DLD1 (cell line): Measurements from ENCODE around the gene CDK5R2.
"Not testable (repeated sequence)": the region's sequence is repeated elsewhere in the genome, so short reads cannot be mapped to it uniquely, and the experiment has no call there.

ENCODE experiments used
- in situ Hi-C: cut with HindIII; loops from 2 replicates; pipeline ENCODE4 v1.10.0; 2017; ENCODE audit warnings: low sequenced_read_pairs

Gene CDK5R2

GRCh38 chr2:218959141-218959731, at the start of gene CDK5R2:
TSS of gene CDK5R2 (plus strand) at chr2:218959666. CDS start at chr2:218959821, 155 bp downstream.
- in situ Hi-C loops = loop anchor here (5.0 kb wide), 1 partner anchor 52 kb away; no protein-coding TSS in a partner anchor

GRCh38 chr2:218910741-218911140, 48.7 kb upstream of the CDK5R2 start:
- in situ Hi-C loops = no loop called here

- in situ Hi-C loops = no loop called here
Observed at GRCh38 chr2:218920504-218920903, 39.0 kb upstream of the CDK5R2 start.

- in situ Hi-C loops = no loop called here
Observed at GRCh38 chr2:218924757-218925156, 34.7 kb upstream of the CDK5R2 start.

- in situ Hi-C loops = no loop called here
Observed at GRCh38 chr2:218925434-218925833, 34.0 kb upstream of the CDK5R2 start.

GRCh38 chr2:218927422-218927821, 32.0 kb upstream of the CDK5R2 start:
- in situ Hi-C loops = no loop called here

DNA sequence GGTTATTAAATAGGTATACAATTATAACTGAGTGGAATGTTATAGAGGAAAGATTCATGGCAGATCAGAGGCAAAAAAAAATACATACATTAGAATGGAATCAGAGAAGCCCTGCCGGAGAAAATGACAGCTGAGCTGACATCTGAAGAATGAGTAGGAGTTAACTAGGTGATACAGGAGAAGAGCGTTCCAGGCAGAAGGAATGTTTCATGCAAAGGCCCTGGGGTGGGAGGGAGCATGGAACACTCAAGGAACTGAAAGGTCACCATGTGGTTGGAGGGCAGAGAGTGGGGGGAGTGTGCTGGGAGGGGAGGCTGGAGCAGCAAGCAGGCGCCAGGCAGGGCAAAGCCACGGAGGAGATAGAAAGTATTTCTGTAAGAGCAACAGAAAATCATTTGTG, 31.6 kb upstream of the CDK5R2 start:
- in situ Hi-C loops = no loop called here

DNA sequence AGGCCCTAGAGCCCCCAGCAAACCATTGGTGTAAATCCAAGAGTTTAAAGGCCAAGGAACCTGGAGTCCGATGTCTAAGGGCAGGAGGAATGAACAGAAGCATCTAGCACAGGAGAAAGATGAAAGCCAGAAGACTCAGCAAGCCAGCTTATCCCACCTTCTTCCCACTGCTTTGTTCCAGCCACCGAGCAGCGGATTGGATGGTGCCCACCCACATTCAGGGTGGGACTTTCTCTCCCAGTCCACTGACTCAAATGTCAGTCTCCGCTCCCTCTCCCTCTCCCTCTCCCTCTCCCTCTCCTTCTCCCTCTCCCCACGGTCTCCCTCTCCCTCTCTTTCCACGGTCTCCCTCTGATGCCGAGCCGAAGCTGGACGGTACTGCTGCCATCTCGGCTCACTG, 29.0 kb upstream of the CDK5R2 start:
- in situ Hi-C loops = not testable (repeated sequence)

- in situ Hi-C loops = not testable (repeated sequence)
Observed at GRCh38 chr2:218931751-218932150, 27.7 kb upstream of the CDK5R2 start.

- in situ Hi-C loops = no loop called here
Observed at GRCh38 chr2:218944759-218945404, 14.6 kb upstream of the CDK5R2 start.

DNA sequence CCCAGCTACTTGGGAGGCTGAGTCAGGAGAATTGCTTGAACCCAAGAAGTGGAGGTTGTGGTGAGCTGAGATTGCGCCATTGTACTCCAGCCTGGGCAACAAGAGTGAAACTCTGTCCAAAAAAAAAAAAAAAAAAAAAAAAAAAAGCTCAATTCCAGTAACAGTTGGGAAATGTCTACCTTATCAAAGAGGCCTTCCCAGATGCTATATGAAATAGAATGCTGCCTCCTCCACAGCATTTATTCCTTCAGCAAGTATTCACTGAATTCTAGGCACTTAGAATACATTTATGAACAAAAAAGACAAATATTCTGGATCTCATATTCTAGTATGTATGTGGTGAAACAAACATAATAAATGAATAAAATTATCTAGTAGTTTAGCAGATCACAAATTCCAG, 12.8 kb upstream of the CDK5R2 start:
- in situ Hi-C loops = no loop called here

- in situ Hi-C loops = no loop called here
Observed at GRCh38 chr2:218952160-218952559, 7.3 kb upstream of the CDK5R2 start.

GRCh38 chr2:218953366-218953954, 6.0 kb upstream of the CDK5R2 start:
- in situ Hi-C loops = no loop called here

DNA sequence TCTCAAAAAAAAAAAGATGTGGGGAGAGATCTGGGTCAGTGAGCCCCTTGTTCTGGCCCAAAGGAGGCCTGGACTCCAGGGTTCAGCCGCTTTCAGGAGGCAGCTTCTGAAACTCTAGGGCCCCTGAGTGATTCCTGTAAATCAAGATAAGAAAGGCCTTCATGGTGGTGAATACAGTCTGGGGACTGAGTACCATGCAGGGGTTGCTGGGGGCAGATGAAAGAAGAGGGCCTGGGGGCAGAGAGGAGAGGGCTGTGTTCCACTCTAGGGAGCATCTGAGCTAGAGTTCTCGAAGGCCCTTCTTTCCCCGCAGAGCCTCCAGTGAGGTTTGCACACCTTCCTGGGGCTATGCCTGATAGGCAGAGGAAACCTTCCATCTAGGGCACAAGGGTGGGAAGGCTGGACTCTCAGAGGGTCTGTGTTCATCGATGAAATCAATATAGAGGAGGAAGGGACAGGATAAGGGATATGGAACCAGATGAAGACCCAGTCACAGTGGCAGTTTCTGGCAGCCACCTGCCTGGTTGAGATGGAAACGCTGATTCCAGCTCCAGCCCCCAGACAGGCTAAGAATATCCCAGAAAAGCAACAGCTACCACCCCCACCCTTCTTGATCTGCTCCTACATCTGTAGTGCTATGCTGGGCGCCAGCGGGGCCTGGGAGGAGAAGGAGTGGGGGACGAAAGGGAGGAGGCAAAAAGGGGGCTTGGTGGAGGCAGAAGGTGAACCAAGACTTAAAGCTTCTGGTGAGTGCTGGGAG, 4.7 kb upstream of the CDK5R2 start:
- in situ Hi-C loops = loop anchor here (5.0 kb wide), 1 partner anchor 47 kb away; no protein-coding TSS in a partner anchor

DNA sequence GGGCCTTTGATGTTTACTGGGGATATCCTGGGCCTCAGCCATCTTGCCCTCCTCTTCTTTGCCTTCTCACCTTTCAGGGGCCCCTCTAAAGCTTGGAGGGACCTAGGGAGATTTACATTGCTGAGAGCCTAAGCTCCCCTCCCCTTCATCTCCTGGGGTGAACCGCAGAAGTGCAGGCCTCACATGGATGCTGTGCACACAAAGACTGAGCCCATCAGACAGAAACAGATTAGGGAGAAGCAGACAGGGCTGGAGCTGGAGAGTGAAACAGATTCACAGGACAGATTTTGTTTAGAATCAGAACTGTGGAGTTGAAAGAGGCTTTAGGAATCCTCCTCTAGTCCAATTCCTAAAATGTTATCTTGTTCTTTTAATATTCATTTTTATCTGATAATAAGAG, 3.4 kb upstream of the CDK5R2 start:
- in situ Hi-C loops = loop anchor here (5.0 kb wide), 1 partner anchor 49 kb away; no protein-coding TSS in a partner anchor

- in situ Hi-C loops = loop anchor here (5.0 kb wide), 1 partner anchor 50 kb away; no protein-coding TSS in a partner anchor
Observed at GRCh38 chr2:218957671-218958070, 1.8 kb upstream of the CDK5R2 start.

GRCh38 chr2:218958276-218958675, 1.2 kb upstream of the CDK5R2 start:
- in situ Hi-C loops = loop anchor here (5.0 kb wide), 1 partner anchor 51 kb away; no protein-coding TSS in a partner anchor

- in situ Hi-C loops = loop anchor here (5.0 kb wide), 1 partner anchor 53 kb away; no protein-coding TSS in a partner anchor
Observed at GRCh38 chr2:218959761-218960308, 369 bp downstream of the CDK5R2 start.

DNA sequence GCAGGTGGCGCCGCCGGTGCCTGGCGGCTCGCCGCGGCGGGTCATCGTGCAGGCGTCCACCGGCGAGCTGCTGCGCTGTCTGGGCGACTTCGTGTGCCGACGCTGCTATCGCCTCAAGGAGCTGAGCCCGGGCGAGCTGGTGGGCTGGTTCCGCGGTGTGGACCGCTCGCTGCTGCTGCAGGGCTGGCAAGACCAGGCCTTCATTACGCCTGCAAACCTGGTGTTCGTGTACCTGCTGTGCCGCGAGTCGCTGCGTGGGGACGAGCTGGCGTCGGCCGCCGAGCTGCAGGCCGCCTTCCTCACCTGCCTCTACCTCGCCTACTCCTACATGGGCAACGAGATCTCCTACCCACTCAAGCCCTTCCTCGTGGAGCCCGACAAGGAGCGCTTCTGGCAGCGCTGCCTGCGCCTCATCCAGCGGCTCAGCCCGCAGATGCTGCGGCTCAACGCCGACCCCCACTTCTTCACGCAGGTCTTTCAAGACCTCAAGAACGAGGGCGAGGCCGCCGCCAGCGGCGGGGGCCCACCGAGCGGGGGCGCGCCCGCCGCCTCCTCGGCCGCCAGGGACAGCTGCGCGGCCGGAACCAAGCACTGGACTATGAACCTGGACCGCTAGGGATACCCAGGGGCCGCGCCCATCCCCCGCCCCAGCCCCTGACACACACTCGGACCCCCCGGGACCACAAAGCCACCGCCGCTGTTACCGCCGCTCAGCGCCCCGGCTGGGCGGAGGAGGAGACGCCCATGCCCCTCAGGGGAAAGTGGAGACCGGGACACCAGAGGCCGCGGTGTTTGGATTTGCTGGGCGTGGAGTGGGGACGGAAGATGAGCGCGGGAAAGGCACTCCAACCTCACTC, 1.1 kb downstream of the CDK5R2 start:
- in situ Hi-C loops = no loop called here

GRCh38 chr2:218961229-218961628, 1.8 kb downstream of the CDK5R2 start:
- in situ Hi-C loops = no loop called here
